HCT116 (cell line): Measurements from ENCODE around the gene KRTAP3-3. TPM values are rescaled to one million over a fixed set of nuclear protein-coding genes. Genes with fewer than 3 reads are reported as not detected.
"Not testable (repeated sequence)": the region's sequence is repeated elsewhere in the genome, so short reads cannot be mapped to it uniquely, and the experiment has no call there.

Experiments used
- ATAC-seq: fragments of 200-7000 bp; cut with Tn5 transposase; 2 replicates; pipeline ENCODE4 v1.9.1; 2020; ENCODE audit warnings: mild to moderate bottlenecking, moderate library complexity
- BruUV-seq: library from RNA; stranded (reverse); fragments of 400-500 nt; replicated peaks from 2 replicates; lab custom pipeline; 2021; lab: Mats Ljungman, UMichigan
- CTCF ChIA-PET: fragments of 300-600 bp; sonication (Branson Sonifier 250); formaldehyde crosslinking; loops from one replicate; lab custom pipeline; 2021; ENCODE audit warnings: antibody characterized with exemption; lab: Charles Lee
- POLR2A ChIA-PET: fragments of 300-600, 350-600 bp; sonication (Branson Sonifier 250); formaldehyde crosslinking; loops from one replicate; lab custom pipeline; 2021; ENCODE audit warnings: antibody characterized with exemption; lab: Charles Lee
- RAD21 ChIA-PET, 2 experiments: fragments of 300-600 bp; sonication (Branson Sonifier 250); formaldehyde crosslinking; loops; one replicate each; lab custom pipeline; 2023; ENCODE audit warnings: low total read pairs in 2 of 2; ENCODE audit not compliant: uncharacterized antibody in 2 of 2, unreplicated experiment in 2 of 2, low non-redundant PET in 1 of 2; lab: Charles Lee
- DNase-seq: peaks from one replicate; pipeline ENCODE4 v3.0.0-alpha.2; 2010; ENCODE audit warnings: low read depth, low spot score
- H2AFZ ChIP-seq: fragments of 200-600 bp; shearing (Covaris generic), sonication (generic); 2 replicates; pipeline ENCODE4 v1.6.1; 2017; ENCODE audit warnings: low read depth, mixed run types, mixed read lengths, antibody characterized with exemption, low read length; ENCODE audit not compliant: poor library complexity, severe bottlenecking
- H3K27ac ChIP-seq: 2 replicates; pipeline ENCODE4 v1.5.1; 2012; ENCODE audit warnings: low read depth, low read length
- H3K27me3 ChIP-seq: fragments of 200-600 bp; sonication (generic); 2 replicates; pipeline ENCODE4 v1.6.1; 2016; ENCODE audit warnings: mixed run types, low read length, mixed read lengths; ENCODE audit not compliant: insufficient read depth
- H3K36me3 ChIP-seq, 2 experiments: fragments of 200-500 bp in 1 of 2; fragments of 200-600 bp in 1 of 2; sonication (Bioruptor generic) in 1 of 2; sonication (generic) in 1 of 2; 2 replicates each; pipeline versions ENCODE4 v1.5.1 to v1.6.1; 2014 to 2016; ENCODE audit warnings: low read length in 2 of 2, inconsistent platforms in 1 of 2, mixed read lengths in 1 of 2, mixed run types in 1 of 2; ENCODE audit not compliant: insufficient read depth in 2 of 2, control insufficient read depth in 1 of 2
- H3K4me1 ChIP-seq, 2 experiments: fragments of 200-600 bp in 1 of 2; sonication (generic) in 1 of 2; 2 replicates each; pipeline versions ENCODE4 v1.5.1 to v1.6.1; 2012 to 2017; ENCODE audit warnings: low read length in 2 of 2, inconsistent platforms in 1 of 2, mild to moderate bottlenecking in 1 of 2, mixed read lengths in 1 of 2, mixed run types in 1 of 2, moderate library complexity in 1 of 2; ENCODE audit not compliant: insufficient read depth in 2 of 2, control insufficient read depth in 1 of 2
- H3K4me2 ChIP-seq: fragments of 200-600 bp; sonication (generic); 2 replicates; pipeline ENCODE4 v1.6.1; 2017; ENCODE audit warnings: mixed run types, low read length, mixed read lengths
- H3K4me3 ChIP-seq, 2 experiments: fragments of 200-600 bp in 1 of 2; sonication (generic) in 1 of 2; replicated peaks in 1 of 2; 2 replicates each; pipeline ENCODE4 v1.5.1; 2011 to 2016; ENCODE audit warnings: low read length in 2 of 2, control low read depth in 1 of 2, low read depth in 1 of 2, mild to moderate bottlenecking in 1 of 2, mixed read lengths in 1 of 2, mixed run types in 1 of 2
- H3K79me2 ChIP-seq: fragments of 200-600 bp; sonication (generic); 2 replicates; pipeline ENCODE4 v1.6.1; 2017; ENCODE audit warnings: mild to moderate bottlenecking, mixed run types, low read length, moderate library complexity, mixed read lengths; ENCODE audit not compliant: insufficient read depth
- H3K9ac ChIP-seq: fragments of 200-600 bp; sonication (generic); 2 replicates; pipeline ENCODE4 v1.6.1; 2016; ENCODE audit warnings: low read length, mixed read lengths
- H3K9me2 ChIP-seq: fragments of 200-600 bp; sonication (generic), shearing (Covaris generic); 2 replicates; pipeline ENCODE4 v1.6.1; 2017; ENCODE audit warnings: mixed run types, mild to moderate bottlenecking, moderate library complexity; ENCODE audit not compliant: insufficient read depth
- H3K9me3 ChIP-seq, 2 experiments: fragments of 200-500 bp in 1 of 2; fragments of 200-600 bp in 1 of 2; sonication (Bioruptor generic) in 1 of 2; sonication (generic) in 1 of 2; 2 replicates each; pipeline ENCODE4 v1.6.1; 2014 to 2017; ENCODE audit warnings: low read length in 2 of 2, mixed read lengths in 2 of 2, inconsistent platforms in 1 of 2, low read depth in 1 of 2, mild to moderate bottlenecking in 1 of 2, mixed run types in 1 of 2, moderate library complexity in 1 of 2; ENCODE audit not compliant: control insufficient read depth in 1 of 2, insufficient read depth in 1 of 2
- H4K20me1 ChIP-seq: fragments of 200-600 bp; sonication (generic), shearing (Covaris generic); 2 replicates; pipeline ENCODE4 v1.6.1; 2017; ENCODE audit warnings: mixed run types, mild to moderate bottlenecking, moderate library complexity; ENCODE audit not compliant: insufficient read depth
- CEBPB ChIP-seq: IDR thresholded peaks from 2 replicates; pipeline ENCODE4 v1.6.1; 2012; ENCODE audit warnings: low read depth
- ELF1 ChIP-seq: IDR thresholded peaks from 2 replicates; pipeline ENCODE4 v1.6.1; 2012; ENCODE audit warnings: low read depth, borderline replicate concordance
- EZH2phosphoT487 ChIP-seq: fragments of 200-600 bp; IDR thresholded peaks from 2 replicates; pipeline ENCODE4 v1.6.1; 2018; ENCODE audit warnings: antibody characterized with exemption, borderline replicate concordance
- JUND ChIP-seq: IDR thresholded peaks from 2 replicates; pipeline ENCODE4 v1.6.1; 2012
- POLR2A ChIP-seq: IDR thresholded peaks from 2 replicates; pipeline ENCODE4 v1.7.0; 2011; ENCODE audit warnings: borderline replicate concordance; ENCODE audit not compliant: insufficient read depth, insufficient read length; ENCODE audit errors: extremely low read depth
- RAD21 ChIP-seq: IDR thresholded peaks from 2 replicates; pipeline ENCODE4 v1.6.1; 2012; ENCODE audit warnings: low read depth, mild to moderate bottlenecking
- ZNF274 ChIP-seq: fragments of 200-500 bp; sonication (Bioruptor generic); IDR thresholded peaks from 2 replicates; pipeline ENCODE4 v1.6.1; 2014; ENCODE audit warnings: mild to moderate bottlenecking, low read depth, low read length, inconsistent platforms
- intact Hi-C: fragments of 100-400 bp; cut with micrococcal nuclease; formaldehyde crosslinking; loops from 2 replicates; pipeline ENCODE4 v1.10.0; 2022
- total RNA-seq: library from RNA; stranded (reverse); gene quantifications from one replicate; pipeline ENCODE4 v1.2.1, GENCODE V29; 2021; ENCODE audit not compliant: unreplicated experiment

Gene KRTAP3-3
- total RNA-seq, 1 experiment from 2014 or later, result not detected

DNA sequence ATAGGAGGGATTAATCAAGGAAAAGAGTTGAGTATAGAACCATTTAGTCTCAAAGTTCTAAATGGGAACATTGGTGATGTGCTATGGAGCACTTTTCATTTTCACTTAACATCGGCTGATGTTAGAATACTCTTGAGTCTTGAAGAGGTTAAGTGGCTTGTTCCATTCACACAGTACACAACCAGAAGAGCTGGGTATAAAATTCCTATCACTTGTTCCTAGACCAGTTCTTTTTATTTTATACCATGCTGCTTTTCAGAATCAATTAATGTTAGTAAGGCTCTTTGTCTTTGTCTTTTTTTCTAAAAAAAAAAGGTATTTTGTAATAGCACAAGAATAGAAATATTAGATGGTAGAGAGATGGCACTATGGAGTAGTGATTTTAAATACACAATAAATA is 49.0 kb upstream of the KRTAP3-3 start (continued):
- TF ChIP-seq EZH2phosphoT487 (no peak), CEBPB (no peak), ZNF274 (no peak), ELF1 (no peak), JUND (no peak), POLR2A (no peak)

DNA sequence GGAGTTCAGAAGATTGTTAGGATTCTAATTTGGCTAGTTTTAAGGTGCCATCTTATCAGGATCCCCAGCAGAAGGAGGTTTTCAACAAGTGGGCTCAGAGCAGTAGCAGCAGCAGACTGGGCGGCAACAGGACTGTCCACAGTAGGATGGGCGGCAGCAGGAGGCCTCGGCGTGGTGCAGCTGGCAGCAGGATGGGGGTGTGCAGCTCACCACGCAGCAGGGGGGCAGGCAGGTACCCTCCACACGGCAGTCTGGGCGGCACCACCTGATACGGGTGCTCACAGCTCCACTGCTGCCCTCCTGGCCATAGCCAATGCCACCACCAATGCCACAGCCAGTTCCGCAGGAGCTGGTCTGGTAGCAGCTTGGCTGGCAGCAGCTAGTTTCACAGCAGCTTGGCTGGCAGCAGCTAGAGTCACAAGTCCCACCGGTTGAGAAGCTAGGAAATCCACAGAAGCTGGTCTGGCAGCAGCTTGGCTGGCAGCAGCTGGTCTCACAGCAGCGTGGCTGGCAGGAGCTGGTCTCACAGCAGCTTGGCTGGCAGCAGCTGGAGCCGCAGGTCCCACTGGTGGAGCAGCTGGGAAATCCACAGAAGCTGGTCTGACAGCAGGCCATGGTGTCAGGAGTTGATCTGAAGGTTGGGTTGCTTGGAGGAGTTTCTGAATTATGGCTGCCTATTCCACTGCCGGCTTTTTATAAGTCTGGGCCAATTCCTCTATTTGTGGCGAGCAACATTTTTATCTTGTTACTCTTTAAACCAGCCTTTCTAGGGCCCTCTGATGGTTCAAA is 47.0 kb upstream of the KRTAP3-3 start, which contains the start of gene KRTAP1-1:
Gene KRTAP1-1, minus strand, starts transcription at position 668 of the 789 bp plus-strand sequence. Its CDS starts 53 bp downstream, at position 615.
- CTCF ChIA-PET, POLR2A ChIA-PET, DNase-seq, H3K4me3 ChIP-seq, H3K4me2 ChIP-seq, H3K9me2 ChIP-seq, BruUV-seq, H3K27me3 ChIP-seq, H3K27ac ChIP-seq, H4K20me1 ChIP-seq, ATAC-seq, H3K79me2 ChIP-seq, RAD21 ChIA-PET, H3K9ac ChIP-seq, intact Hi-C loops: not testable (repeated sequence)
- TF ChIP-seq RAD21, result peak; percentile 17; the same call in 1 of the 2 replicates
- Histone ChIP-seq H3K9me3 (peaks cover 0 to 12% of the 10 kb centered on the region in 2 experiments; a peak in 1 of 4 replicates), H2AFZ (peak within 1 kb of the TSS; percentile 35), H3K4me1 (peaks cover 15 to 16% of the 10 kb centered on the region in 2 experiments; a peak in 2 of 4 replicates), H3K36me3 (peaks cover 0 to 11% of the 10 kb centered on the region in 2 experiments; a peak in 1 of 4 replicates)
